GM12872 (cell line): ENCODE results near the gene ARHGAP10.

Experiments
- CTCF ChIP-seq: IDR thresholded peaks from 3 replicates; pipeline ENCODE4 v1.5.1; 2011; ENCODE audit warnings: low read depth, mild to moderate bottlenecking, low read length, moderate library complexity; ENCODE audit not compliant: insufficient read depth

The ARHGAP10 gene

GRCh38 chr4:147747787-147748454 is 16.0 kb downstream of the ARHGAP10 start:
- TF ChIP-seq CTCF, result no peak

GRCh38 chr4:147749811-147750321 is 18.0 kb downstream of the ARHGAP10 start:
- TF ChIP-seq CTCF, result no peak

- TF ChIP-seq CTCF, result no peak
Observed at GRCh38 chr4:147753047-147753446, 21.2 kb downstream of the ARHGAP10 start.

GRCh38 chr4:147754037-147754445 is 22.2 kb downstream of the ARHGAP10 start:
- TF ChIP-seq CTCF, result no peak

- no peak for TF ChIP-seq CTCF
Observed at GRCh38 chr4:147755561-147756295, 23.8 kb downstream of the ARHGAP10 start.

- no peak for TF ChIP-seq CTCF
Observed at GRCh38 chr4:147756417-147756816, 24.5 kb downstream of the ARHGAP10 start.

GRCh38 chr4:147760176-147760575 is 28.3 kb downstream of the ARHGAP10 start:
- TF ChIP-seq CTCF, result no peak
